GM12872 (cell line): ENCODE results near the gene BOLA2B.

Experiments used
- CTCF ChIP-seq: IDR thresholded peaks from 3 replicates; pipeline ENCODE4 v1.5.1; 2011; ENCODE audit warnings: low read depth, mild to moderate bottlenecking, low read length, moderate library complexity; ENCODE audit not compliant: insufficient read depth

Gene BOLA2B

DNA sequence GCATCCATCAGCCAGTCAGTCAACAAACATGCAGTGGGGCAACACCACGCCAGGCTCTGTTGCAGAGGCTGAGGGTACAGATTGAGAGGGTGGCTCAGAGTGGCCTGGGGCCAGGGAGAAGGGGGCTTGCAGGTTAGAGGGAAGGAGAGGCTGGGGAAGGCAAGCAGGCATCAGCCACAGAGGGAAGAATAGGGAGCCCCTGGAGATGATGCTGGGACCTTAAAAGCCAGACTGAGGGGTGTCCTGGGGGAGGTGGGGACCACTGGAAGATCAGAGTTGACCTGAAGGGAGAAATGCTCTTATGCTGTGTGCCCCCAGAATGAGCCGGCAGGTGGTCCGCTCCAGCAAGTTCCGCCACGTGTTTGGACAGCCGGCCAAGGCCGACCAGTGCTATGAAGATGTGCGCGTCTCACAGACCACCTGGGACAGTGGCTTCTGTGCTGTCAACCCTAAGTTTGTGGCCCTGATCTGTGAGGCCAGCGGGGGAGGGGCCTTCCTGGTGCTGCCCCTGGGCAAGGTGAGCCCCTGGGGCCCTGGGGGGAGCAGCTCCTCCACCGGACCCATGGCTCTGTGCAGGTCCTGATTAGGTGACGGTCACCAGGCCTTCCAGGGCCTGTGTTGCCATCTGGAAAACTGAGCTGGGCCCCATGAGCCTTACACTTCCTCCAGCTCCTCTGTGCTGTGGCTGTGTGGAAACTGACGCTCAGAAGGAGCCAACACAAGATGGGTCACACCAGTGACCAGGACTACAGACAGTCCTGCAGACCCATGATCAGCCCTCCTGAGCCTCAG lies 8.4 kb downstream of the BOLA2B start:
- TF ChIP-seq CTCF = no peak

GRCh38 chr16:30184096-30184890 lies 9.2 kb downstream of the BOLA2B start:
- TF ChIP-seq CTCF = no peak

GRCh38 chr16:30183233-30184095 lies 10.0 kb downstream of the BOLA2B start, which contains the start of gene CORO1A:
Gene CORO1A (plus strand): TSS chr16:30183602. CDS start chr16:30185210, 1,608 bp downstream.
- TF ChIP-seq CTCF = no peak

GRCh38 chr16:30180741-30181140 lies 12.7 kb downstream of the BOLA2B start:
- TF ChIP-seq CTCF = no peak

DNA sequence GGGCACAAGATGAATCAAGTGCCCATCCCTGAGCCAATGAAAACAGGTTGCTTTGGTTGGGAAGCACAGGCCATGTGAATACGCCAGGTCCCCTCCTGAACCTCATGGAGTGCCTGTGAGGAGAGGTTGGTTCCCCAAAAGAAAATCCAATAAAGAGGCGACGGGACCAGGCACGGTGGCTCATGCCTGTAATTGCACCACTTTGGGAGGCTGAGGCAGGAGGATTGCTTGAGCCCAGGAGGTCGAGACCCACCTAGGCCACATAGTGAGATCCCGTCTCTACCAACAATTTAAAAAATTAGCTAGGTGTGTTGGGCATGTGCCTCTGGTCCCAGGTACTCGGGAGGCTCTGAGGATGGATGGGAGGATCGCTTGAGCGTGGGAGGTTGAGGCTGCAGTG lies 13.5 kb downstream of the BOLA2B start:
- TF ChIP-seq CTCF = no peak

GRCh38 chr16:30179195-30179594 lies 14.3 kb downstream of the BOLA2B start:
- TF ChIP-seq CTCF = no peak

- no peak for TF ChIP-seq CTCF
These were observed 20.4 kb downstream of the BOLA2B start for GRCh38 chr16:30173054-30173453.
